Epidermal melanocyte (primary cell): Measurements from ENCODE around the gene SLC10A6.
"Not testable (repeated sequence)": the region's sequence is repeated elsewhere in the genome, so short reads cannot be mapped to it uniquely, and the experiment has no call there.

Experiments used
- DNase-seq: peaks from one replicate; pipeline ENCODE4 v3.0.0; 2011; ENCODE audit warnings: low spot score; ENCODE audit not compliant: insufficient read length

SLC10A6 gene, protein sequence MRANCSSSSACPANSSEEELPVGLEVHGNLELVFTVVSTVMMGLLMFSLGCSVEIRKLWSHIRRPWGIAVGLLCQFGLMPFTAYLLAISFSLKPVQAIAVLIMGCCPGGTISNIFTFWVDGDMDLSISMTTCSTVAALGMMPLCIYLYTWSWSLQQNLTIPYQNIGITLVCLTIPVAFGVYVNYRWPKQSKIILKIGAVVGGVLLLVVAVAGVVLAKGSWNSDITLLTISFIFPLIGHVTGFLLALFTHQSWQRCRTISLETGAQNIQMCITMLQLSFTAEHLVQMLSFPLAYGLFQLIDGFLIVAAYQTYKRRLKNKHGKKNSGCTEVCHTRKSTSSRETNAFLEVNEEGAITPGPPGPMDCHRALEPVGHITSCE

DNA sequence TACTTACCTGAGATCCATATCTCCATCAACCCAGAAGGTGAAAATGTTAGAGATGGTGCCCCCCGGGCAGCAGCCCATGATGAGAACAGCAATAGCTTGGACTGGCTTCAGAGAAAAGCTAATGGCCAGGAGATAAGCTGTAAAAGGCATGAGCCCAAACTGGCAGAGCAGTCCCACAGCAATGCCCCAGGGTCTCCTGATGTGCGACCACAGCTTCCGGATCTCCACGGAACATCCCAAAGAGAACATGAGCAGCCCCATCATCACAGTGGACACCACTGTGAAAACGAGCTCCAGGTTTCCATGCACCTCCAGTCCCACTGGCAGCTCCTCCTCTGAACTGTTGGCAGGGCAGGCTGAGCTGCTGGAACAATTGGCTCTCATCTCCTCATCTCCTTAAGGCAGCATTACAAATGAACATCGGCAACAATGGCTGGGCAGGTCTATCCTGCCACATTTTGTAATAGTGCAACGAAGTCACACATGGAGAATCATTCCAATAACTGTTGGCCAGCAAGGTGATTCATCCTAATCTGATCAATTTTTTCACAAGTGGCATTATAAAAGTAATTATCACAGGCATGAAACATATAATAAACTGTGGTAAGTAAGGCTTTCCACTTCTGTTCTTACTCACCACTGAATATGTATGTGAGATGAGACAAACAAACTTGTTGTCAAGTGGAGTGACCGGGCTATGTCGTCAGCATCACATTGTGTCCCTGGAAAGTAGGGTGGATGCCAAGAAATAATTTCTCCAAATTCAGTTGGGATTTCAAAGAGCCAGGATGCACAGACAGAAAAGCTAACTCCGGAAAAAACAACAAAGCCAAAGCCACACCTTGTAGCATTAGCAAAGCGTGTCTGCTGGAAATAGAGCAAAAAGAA is at the start of gene SLC10A6:
Gene SLC10A6 (minus strand): TSS at position 653 of the 888 bp plus-strand sequence. CDS start 269 bp downstream, at position 384.
- no peak for DNase-seq

DNA sequence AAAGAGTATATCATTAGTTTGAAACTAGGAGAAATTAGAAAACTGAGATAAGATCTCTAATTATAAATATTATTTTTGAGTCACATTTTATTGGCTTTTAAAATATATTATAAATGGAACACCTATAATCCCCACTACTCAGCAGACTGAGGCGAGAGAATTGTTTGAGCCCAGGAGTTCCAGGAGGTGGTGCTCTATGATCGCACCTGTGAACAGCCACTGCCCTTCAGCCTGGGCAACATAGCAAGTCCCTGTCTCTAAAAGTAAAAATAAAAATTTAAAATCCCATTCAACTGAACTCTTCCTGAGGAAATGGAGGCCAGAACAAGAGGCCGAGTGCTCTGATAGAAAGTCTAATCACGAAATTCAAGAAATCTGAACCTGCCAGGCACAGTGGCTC is 49.4 kb upstream of the SLC10A6 start:
- no peak for DNase-seq

DNA sequence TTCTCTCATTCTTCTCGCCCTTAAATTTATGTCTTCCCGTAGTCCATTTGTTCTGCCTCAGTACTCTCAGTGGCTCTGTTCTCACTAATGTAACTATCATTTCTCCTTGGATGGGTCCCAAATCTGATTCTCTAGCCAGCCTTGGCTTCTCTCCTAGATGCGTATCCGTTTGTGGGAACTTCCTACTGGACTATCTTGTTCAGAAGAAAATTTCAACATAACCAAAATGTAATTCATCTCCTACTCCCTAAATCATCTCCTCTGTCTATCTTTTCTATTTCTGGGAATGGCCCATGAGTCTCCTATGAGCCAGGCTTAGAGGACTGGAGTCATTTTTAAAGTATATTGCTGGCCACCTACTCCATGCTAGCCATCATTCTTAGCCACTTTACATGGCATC is 47.4 kb upstream of the SLC10A6 start:
- DNase-seq, result no peak

DNA sequence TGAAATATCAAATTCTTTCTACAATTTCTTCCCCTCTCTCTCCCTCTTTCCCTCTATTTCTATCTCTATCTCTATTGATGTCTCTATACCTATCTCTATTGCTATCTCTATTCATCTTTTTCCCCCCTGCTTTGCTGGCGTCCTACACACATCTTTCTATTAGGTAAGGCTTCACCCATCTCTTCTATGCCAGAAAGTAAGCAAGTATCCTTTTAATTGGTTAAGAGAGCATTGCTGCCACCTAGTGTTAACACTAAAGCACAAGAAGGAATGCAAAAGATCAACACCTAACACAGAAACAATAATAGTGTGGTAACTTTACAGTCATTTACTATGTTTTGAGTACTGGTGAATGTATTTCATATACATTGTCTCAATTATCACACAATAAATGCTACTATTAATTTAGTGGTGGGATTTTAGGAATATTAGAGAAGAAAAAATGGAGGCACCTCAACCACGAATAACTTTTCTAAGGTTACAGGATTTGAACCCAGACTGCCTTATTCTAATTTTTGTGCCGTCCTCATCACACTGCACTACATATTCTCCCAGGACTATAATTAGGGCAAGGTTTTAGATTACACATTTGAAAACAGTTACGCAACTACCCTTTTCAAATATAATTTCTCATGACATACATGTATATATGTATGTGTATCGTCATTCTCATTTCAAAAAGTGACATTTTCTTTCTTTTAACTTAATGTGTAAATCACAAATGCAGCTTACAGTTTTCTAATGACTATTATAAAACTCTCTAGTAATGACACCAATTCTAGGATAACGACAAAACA is 46.7 kb upstream of the SLC10A6 start:
- peak; percentile 53 for DNase-seq

DNA sequence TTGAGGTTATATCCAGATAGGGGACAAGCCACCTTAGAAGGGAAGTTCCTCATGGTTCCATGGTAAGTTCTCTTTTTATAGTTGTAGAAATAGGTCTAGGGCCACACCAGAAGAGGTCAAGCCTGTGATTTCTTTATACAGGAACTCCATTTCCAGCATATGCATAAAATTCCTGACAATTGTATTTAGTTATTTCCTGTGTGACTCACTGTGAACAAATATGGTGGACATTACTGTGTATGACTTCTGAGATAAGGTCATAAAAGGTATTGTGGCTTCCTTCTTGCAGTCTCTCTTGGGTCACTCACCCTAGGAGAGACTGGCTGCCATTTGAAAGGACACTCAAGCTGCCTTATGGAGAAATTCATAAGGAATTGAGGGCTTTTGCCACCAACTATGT is 45.3 kb upstream of the SLC10A6 start:
- DNase-seq, result no peak

DNA sequence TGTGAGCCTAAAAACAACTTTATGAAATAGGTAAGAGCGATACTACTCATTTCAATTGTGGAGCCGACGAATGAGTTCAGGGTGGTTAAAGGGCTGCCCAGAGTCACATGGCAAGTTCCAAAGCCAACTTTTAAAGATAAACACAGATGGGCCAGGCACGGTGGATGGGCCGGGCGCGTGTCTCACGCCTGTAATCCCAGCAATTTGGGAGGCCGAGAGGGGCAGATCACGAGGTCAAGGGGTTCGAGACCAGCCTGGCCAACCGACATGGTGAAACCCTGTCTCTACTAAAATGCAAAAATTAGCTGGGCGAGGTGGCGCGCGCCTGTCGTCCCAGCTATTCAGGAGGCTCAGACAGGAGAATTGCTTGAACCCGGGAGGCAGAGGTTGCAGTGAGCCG is 44.0 kb upstream of the SLC10A6 start:
- DNase-seq, result no peak

DNA sequence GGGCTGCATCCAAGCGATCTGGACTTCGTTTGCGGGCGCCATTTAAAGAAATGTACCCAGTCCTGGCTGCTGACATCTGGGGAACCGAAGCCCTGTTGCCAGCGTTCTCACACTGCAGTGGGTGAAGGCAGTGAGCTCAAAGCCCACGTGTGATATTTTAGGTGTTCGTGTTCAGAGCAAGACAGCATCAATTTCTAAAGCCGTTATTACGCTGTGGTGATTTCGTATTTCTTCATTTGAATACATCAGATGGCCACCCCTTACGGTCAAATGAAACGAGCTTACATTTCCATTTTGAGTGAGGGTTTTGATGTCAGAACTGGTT is 43.4 kb upstream of the SLC10A6 start:
- no peak for DNase-seq

DNA sequence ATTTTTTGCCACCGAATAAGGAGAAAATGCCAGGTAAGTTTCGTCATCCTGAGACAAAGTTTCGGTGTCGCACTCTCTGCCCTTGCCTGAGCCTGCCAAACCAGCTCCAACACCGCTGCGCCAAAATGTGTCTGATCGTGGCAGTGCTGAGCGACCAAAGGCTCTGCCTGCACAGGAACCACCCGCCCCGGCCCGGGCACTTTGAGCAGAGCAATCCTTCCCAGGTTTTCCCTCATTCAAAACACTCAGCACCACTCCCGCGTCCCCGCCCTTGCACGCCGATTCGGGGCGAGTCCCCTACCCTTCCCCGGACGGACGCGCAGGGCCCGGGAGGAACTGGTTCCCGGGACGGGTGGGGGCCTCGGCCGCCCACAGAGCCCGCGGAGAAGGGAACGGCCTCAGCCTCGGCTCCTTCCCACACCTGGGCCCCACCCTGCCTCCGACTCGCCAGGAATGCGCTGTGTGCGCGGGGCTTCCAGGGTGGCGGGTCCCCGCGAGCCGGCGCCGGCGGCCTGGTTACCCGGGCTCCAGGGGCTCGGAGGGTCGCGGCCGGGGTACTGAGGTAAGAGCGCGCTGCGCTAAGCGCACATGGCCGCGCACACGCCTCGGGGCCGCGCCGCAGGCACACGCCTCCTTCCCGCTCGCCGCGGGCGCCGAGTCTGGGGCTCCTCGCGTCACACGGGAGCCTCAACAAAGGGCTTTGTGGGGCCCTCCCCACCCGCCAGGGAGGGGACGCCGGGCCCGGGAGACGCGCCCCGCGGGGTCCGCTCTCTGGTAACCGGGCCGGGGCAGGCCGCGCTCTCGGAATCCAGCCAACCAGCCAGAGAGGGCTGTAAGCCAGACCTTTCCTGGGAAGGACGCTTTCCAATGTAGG is 42.8 kb upstream of the SLC10A6 start, which contains the start of gene C4orf36:
Gene C4orf36 (minus strand): TSS at position 661 of the 874 bp plus-strand sequence. CDS start 902 bp downstream, outside the sequence.
- DNase-seq, result no peak

DNA sequence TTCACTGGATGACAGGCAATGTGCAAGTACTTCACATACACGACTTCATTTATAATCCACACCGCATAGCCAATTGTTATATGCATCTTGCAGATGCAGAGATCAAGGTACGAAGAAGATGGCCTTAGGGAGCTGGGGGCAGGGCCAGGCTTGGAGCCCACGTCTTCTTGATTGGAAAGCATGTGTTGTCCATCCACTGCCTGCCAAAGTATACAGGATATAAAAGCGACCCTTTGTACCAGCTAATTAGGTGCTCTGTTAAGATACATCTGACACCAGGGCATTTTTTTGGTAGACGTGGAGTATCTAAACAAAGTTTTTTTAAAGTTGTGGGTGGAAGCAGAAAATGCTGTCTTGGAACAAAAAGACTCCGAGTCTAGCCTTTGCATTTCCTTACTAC is 41.6 kb upstream of the SLC10A6 start:
- no peak for DNase-seq

DNA sequence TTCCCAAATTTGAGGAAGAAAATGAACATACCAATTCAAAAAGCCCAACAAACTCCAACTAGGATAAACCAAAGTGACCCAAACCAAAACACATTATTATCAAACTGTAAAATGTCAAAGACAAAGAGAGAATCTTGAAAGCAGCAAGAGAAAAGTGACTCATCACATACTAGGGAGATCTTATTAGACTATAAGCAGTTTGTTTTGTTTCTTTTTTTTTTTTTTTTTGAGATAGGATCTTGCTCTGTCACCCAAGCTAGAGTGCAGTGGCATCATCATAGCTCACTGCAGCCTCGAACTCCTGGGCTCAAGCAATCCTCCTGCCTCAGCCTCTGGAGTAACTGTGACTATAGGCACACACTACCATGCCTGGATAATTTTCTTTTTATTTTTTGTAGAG is 30.5 kb upstream of the SLC10A6 start:
- DNase-seq, result no peak

DNA sequence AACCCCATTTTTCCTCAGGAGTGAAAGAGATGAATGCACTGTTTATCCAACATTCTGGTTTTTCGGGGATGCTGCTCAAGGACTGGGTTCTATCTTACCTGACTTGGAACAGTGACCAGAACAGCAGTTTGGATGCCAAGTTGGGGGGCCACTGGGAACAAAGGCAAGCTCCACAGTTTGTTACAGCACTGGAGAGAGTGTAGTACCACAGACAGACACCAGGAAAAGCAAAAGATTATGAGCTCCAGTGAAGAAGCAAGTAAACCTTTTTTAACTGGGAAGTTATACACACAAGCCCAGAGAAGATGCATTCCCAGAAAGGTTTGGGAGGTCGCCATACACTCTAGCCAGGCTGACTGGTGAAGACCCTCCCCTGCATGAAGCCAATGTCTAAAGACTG is 29.5 kb upstream of the SLC10A6 start:
- no peak for DNase-seq

DNA sequence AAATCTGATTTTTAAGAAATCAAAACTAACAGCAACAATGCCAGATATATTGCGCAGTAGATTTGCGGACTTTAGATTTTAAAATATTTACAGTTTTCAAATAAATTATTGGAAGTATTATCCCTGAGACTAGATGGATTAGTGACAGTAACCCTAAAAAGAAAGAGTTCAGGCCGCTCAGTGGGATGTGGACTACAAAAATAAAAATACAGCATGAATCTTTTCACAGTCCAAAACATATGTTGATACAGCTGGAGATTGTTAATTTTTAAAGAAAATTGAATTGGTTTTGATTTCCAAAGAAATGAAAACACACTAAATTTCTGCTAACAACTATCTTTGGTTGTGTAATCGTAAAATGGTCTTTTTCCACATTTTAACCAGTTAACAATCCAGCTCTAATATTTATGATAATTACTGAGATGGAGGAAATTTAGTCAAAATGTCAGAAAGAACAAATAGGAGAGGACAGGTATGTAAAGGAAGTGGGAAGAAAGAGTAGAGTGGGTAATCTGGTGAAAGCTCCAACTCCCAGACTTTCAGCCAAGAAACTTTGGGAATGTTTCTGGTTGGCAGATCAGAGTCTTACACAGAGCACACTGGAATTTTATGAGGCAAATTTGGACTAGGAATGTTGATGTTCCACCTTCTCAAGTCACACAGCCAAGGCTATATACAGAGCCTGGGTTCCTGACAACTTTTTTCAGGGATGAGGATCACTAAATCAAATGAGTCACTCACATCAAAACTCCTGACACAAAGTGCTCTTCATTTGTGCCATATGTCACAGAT is 27.9 kb upstream of the SLC10A6 start:
- no peak for DNase-seq

DNA sequence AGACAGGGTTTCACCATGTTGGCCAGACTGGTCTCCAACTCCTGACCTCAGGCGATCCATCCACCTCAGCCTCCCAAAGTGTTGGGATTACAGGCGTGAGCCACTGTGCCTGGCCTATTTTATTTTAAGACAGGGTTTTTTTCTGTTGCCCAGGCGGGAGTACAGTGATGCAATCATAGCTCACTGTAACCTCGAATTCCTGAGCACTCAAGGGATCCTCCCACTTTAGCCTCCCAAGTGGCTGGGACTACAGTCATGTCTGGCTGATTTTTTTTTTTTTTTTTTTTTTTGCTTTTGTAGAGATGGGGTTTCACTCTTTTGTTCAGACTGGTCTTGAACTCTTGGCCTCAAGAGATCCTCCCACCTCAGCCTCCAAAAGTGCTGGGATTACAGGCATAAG is 26.3 kb upstream of the SLC10A6 start:
- not testable (repeated sequence) for DNase-seq

DNA sequence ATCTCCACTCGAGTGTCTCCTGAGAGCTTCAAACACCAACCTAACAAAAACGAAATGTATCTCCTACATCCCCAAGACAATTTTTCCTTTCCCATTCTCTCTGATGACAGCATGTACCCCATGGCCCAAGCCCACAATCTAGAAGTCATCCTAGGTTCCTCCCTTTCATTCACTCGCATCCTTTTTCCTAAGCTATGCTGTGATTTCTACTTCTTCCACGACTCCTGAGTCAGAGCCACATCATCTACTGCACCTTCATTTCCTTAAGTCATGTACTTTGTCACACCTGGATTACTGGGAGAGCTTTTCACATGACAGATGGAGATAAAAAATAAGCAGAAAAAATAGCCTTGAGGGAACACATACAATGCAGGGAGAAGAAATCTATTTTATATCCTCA is 23.0 kb upstream of the SLC10A6 start:
- DNase-seq, result no peak

DNA sequence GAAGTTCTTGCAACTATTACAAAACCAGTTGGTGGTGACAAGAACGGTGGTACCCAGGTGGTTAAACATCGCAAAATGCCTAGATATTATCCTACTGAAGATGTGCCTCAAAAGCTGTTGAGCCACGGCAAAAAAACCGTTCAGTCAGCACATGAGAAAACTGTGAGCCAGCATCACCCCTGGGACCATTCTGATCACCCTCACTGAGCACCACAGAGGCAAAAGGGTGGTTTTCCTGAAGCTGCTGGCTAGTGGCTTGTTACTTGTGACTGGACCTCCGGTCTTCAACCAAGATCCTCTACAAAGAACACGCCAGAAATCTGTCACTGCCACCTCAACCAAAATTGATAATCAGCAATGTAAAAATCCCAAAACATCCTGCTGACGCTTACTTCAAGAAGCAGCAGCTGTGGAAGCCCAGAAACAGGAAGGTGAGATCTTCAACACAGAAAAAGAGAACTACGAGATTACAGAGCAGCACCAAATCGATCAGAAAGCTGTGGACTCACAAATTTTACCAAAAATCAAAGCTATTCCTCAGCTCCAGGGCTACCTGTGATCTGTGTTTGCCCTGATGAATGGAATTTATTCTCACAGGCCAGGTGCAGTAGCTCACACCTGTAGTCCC is 21.4 kb upstream of the SLC10A6 start:
- DNase-seq, result no peak

DNA sequence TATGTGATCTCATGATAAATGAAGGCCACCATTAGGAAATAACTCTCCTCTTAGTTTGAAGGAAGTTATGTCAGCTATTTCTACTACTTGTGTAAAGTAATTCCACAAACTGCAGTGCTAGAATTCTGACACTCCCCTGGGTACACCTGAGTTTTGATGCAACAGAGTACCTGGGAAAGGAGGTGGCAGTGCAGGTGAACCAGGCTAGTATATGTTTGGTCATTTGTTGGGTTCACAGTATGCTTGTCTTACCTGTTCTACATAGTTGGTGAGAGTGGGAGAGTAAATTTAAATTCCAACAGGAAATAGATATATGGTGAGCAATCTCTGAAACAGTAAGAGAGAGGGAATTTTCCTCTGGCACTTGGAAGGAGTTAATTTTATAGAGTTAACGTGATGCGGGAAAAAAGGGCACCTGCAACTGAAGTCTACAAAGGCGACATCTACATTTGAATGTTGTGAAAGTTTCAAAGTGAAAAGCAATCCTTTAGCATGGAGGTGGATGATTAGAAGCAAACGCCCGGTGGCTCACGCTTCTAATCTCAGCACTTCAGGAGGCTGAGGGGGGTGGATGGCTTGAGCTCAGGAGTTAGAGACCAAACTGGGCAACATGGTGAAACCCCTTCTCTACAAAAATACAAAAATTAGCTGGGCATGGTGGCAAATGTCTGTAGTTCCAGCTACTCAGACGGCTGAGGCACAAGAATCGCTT is 8.3 kb upstream of the SLC10A6 start:
- DNase-seq, result no peak

DNA sequence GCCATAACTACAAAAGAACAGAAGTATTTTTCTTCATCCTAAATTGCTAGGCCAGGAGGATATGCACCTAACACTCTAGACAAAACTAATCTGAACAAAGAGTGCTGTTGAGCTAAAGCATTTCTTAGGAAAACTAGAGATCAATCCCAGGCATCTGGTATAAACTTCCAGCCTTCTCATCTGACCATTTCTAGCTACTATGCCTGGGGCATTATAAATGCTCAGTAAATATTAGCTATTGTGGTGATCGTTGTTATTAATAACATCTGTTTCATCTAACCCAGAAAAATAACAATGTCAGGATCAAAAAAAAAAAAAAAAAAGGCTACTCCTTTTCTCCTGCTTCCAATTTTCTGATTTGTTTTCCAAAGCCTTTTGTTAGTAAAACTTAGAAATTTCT is 7.7 kb upstream of the SLC10A6 start:
- DNase-seq, result no peak

DNA sequence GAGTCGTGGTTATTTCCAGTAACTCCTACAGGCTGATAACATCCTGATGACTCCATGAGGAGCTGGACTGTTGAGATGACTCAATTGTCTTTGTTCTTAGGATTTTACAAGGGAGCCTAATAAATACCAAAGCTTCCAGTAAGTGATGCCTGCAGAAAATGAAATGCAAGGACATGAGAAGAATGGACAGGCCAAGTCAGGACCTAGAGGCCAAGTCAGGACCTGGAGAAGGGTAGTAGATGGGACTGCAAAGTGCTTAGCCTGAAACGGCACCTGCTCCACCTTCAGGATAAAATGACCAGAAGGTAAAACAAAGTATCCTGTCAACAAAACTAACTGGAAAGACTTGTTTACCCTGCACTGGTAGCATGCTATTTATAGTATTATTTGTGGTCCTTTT is 6.4 kb upstream of the SLC10A6 start:
- DNase-seq, result no peak

DNA sequence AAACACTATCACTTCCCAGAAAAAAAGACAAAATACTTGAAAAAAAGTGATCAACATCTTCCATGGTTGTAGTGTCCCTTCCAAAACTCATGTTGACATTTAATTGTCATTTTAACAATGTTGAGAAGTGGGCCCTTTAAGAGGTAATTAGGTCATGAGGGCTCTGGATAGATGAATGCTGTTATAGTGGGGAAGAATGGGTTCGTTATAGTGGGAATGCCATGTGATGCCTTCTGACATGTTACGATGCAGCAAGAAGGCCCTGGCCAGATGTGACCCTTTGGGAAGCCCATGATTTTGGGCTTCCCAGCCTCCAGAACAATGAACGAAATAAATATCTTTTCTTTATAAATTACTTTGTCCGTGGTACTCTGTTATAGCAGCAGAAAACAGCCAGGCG is 4.0 kb upstream of the SLC10A6 start:
- DNase-seq, result no peak
